Stimulated activated CD8-positive, alpha-beta memory T cell treated with anti-CD3 and anti-CD28 coated beads, Interleukin-4, amount 100 ng/mL, for 48 hours (primary cell): ENCODE results near the gene MICAL3.

Source experiments
- DNase-seq: peaks from one replicate; pipeline ENCODE4 v3.0.0-alpha.2; 2020

Gene MICAL3

GRCh38 chr22:17830043-17830961, 194.1 kb downstream of the MICAL3 start:
- peak; percentile 92 for DNase-seq

DNA sequence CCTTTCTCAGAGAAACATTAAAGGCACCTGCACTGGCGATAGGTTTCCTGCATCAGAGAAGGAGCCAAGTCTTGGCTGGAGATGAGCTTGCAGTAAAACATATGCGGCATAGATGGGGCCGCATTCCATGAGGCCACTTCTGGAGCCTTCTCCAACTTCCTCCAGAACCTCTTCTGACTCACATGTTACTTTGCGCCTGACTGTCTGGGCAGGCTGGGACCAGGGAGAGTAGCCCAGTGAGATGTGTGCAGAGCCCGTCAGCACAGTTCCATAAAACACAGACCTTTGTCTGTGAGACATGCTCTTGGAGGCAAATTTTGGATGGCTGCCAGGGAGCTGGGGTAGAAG, 194.7 kb downstream of the MICAL3 start:
- DNase-seq: no peak

DNA sequence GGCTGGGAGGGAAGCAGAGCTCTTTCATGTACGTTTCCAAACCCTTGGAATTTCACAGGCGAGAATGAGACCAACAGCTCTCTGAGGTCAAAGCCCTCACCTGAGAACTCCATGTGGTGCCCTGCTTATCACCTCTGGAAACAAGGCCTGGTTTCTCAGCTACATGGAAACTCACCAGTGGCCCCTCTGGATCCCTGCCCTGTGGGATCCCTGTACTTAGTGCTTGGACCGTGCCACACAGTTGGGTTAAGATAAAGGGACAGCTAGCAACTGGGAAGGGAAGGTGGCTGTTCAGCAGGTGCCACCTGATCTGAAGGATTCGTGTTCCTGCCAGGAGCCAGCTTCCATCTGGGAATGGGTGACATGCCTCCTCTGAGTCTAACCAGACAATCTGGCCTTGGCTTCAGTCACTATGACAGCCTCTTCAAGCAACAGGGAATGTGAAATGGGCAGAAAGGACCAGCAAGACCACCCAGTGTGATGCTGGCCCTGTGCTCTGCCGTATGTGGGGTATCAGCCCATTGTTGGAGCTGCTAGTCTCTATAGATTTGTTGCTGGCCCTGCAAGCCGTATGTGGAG, 195.8 kb downstream of the MICAL3 start:
- no peak for DNase-seq

DNA sequence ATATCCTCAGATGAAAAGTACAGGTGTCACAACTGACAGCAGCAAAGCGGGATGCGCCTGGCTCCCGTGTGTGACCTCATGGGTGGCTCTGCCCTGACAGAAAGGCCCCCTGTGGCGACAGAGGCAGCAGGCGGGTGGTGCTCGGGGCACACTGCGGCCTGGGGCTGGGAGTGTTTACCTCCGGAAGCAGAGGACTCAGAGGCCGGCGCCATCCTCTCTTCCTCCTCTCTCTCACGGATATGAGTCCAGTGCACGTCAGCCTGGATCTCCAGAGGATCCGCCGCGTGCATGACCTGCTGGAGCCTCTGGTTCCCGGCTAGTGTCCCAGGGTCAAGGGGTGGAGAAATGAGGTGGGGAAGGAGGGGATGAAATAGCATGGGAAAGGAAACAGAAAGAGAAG, 196.9 kb downstream of the MICAL3 start:
- DNase-seq: no peak

DNA sequence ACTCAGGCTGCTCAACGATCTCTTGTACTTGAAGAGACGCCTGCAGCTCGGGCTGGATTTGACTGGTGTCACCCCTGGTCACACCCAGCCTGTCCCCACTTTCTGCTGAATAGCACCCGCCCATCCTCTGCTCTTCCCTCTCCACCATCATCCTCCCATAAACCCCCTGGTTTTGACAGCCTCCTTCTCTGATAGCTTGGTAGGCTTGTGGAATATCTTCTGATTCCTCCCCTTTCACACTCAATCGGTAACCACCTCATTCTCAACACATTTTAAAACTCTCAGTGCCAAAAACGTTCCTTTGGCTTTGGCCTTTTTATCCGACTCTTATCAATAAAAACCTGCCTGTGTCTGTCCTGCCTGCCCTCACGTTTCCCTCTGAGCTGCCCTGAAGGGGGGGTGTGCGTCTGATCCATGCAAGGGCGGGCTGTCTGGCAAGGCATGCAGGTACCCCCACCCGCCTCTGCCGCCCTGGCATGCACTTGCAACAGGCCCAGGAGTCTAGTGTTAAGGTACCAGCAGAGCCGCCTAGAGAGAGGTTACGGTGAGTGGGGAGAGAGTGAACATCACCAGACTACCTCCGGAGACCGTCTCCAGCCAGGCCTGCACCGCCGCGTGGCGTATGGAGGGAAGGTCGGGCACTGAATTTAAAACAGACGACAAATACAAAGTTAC, 198.3 kb downstream of the MICAL3 start:
- DNase-seq: no peak

- no peak for DNase-seq
These were observed 199.9 kb downstream of the MICAL3 start for GRCh38 chr22:17824457-17824856.

GRCh38 chr22:17823964-17824363, 200.4 kb downstream of the MICAL3 start:
- no peak for DNase-seq

- DNase-seq: no peak
These were observed 201.1 kb downstream of the MICAL3 start for GRCh38 chr22:17823226-17823625.

- DNase-seq: no peak
These were observed 202.3 kb downstream of the MICAL3 start for GRCh38 chr22:17822087-17822486.

DNA sequence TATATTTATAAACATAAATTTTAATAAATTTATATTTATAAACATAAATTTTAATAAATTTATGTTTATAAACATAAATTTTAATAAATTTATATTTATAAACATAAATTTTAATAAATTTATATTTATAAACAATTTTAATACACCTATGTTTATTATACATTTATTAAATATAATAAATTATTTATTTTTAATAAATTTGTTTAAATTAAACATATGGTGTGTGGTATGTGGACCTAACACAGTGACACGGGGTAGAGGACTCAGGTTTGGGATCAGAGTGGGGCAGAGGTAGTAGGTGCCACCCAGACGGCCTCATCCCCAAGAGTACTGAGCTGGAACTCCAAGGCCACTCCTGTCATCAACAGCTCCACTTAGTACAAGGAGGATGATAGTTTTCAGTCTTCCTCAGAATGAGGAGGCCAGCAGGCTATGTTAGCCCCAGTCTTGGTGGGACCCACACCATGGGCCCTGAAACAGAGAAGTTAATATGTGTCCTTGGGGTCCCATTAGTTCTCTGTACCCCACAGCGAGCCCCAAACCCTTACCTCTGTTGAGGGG, 203.4 kb downstream of the MICAL3 start:
- no peak for DNase-seq

GRCh38 chr22:17818649-17819048, 205.7 kb downstream of the MICAL3 start:
- DNase-seq: no peak

GRCh38 chr22:17818180-17818579, 206.2 kb downstream of the MICAL3 start:
- no peak for DNase-seq

DNA sequence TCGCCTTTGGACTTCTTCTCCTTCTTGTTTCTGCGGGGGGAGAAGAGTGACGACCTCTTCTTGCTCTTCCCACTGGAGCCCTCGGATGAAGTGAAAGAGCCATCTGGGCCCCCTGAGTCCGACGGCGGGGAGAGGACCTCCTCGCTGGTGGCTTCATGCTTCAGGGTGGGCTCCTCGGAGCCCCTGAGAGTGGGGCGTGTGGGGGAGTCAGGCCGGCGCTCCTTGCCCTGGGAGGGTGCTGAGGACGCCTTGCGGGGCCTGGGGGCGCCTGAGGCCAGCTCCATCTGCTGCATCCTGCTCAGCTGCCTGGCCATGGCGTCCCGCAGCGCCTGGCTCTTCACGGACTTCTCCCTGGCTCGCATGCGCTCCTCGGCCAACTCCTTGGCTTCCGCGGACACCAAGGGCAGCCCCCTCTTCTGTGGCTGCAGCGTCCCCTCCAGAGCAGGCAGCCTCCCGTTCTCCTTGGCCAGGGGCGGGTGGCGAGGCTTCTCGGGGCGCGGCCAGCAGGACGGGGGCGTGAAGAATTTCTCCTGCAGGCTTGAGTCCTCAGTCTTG, 206.8 kb downstream of the MICAL3 start:
- DNase-seq: no peak

DNA sequence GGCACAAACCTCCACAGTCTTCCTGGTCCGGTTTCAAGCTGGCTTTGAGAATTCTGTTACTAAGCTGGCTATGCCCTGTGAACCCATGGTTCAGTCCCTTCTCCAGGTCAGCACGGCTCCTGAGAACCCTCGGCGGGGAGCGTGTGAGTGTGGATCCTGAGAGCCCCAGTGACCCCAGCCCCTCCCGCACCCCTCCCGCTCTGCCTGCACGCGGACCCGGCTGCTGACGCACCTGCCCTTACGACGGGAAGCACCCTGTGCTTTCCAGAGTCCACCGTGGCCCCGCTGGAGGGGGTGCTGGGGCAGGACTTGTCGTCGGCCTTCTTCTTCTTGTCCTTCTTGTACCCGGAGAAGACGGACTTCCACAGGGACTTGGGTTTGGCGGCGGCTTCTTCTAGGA, 207.3 kb downstream of the MICAL3 start:
- DNase-seq: no peak

GRCh38 chr22:17816649-17817048, 207.7 kb downstream of the MICAL3 start:
- DNase-seq: no peak

GRCh38 chr22:17815703-17816254, 208.6 kb downstream of the MICAL3 start:
- DNase-seq: no peak

DNA sequence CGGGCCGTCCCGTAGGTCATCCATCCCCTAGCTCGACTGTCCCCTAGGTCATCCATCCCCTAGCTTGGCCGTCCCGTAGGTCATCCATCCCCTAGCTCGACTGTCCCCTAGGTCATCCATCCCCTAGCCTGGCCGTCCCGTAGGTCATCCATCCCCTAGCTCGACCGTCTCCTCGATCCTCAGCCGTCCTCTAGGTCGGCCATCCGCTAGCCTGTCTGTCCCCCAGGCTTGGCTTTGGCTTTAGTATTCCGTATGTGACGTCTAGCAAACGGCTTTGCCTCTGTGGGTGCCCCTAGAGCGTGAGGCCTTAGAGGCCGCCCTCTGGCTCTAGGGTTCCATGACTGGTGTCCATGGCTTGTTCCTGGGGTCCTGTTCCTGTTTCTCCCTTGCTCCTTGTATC, 209.5 kb downstream of the MICAL3 start:
- no peak for DNase-seq

DNA sequence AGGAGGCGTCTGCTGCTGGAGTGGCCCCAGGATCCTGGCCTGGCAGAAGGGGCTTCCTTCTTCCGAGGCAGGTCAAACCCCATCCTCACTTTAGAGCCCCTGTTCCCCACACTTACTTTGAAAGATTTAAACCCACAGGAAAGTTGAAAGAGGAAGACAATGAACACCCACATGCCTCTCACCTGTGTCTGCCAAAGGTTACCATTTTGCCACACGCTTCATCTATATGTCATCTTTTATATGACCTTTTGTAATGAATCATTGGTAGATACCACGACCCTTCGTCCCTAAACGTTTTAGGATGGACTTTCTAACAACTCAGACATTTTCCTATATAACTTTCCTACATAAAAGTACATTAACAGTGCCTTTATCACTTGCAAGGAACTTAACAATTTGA, 210.3 kb downstream of the MICAL3 start:
- DNase-seq: no peak

DNA sequence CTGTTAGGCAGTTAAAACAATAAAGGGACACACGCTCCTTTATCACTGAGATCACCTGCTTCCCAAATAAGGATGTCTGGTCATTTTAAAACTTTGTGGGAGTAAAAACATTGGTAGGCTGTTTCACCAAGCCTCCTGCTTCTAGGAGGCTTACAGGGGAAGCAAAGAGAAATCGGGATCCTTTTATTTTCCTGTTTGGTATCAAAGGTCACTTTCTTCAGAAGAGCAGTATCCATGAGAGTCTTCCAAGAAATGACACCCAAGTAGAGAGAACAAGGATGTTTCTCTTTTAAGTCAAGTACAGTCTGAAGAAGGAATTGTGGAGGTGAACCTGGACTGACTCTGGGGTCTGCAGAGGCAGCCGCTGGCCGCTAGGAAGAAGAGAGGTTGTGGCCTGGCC, 213.2 kb downstream of the MICAL3 start:
- DNase-seq: no peak

DNA sequence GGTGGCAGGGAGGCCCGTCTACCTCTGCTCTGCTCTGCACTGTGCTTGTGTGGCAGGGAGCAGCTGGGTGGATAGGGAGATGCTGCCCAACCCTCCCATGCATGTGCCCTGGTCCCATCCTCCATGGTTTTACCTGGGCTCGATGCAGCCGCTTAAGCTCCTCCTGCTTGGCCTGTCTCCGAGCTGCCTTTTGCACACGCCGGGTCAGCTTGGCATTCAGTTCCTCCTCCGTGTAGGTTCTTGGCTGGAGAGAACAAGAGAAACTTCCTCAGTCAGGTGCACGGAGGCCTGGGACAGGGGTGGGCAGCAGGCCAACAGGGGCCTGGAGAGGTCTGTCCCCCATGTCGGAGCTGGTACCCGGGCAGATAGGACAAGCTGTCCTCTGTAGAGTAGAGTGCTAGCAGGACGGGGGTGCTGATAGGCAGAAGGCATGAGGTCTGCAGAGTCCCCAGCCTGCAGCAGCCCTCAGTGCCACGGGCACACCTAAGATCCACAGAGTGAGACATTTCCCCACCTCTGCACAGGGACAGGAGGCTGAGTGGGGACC, 213.7 kb downstream of the MICAL3 start:
- no peak for DNase-seq

- DNase-seq: no peak
These were observed 215.5 kb downstream of the MICAL3 start for GRCh38 chr22:17808693-17809403.
